NCI-H82 treated with DMSO at 0.1 percent for 48 hours (cell line): ENCODE results near the gene BTD.
"Not testable (repeated sequence)": the region's sequence is repeated elsewhere in the genome, so short reads cannot be mapped to it uniquely, and the experiment has no call there.

Experiments
- DNase-seq: peaks from one replicate; lab custom pipeline; 2025; ENCODE audit not compliant: unreplicated experiment; lab: John Stamatoyannopoulos, UW

The BTD gene

DNA sequence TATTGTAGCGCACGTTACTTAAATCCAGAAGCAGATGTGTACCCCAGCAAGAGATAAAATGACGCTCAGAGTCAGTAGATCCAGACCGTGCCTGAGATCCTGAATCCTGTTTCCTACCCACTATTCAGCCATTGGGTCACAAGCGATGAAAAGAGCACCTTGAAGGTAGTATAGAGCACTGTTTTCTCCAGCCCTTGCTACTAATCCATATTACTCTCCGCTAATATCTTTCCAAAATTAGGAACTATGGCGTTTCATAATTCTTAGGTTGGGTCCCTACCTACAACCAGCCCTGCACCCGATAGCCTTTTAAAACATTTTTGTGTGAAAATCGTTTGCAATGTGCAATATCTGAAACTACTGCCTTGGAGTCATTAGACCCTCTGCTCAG lies 596 bp downstream of the BTD start:
- DNase-seq: no peak

DNA sequence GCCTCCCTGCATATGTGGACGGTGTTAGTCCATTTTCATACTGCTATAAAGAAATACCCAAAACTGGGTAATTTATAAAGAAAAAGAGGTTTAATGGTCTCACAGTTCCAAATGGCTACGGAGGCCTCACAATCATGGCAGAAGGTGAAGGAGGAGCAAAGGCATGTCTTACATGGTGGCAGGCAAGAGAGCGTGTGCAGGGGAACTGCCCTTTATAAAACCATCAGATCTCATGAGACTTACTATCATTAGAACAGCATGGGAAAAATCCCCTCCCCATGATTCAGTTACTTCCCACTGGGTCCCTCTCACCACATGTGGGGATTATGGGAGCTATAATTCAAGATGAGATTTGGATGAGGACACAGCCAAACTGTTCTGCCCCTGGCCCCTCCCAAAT lies 1.3 kb downstream of the BTD start:
- DNase-seq: not testable (repeated sequence)

- DNase-seq: not testable (repeated sequence)
Observed at GRCh38 chr3:15604584-15604983, 3.0 kb downstream of the BTD start.

GRCh38 chr3:15606434-15606891 lies 4.9 kb downstream of the BTD start:
- DNase-seq: peak; percentile 34

DNA sequence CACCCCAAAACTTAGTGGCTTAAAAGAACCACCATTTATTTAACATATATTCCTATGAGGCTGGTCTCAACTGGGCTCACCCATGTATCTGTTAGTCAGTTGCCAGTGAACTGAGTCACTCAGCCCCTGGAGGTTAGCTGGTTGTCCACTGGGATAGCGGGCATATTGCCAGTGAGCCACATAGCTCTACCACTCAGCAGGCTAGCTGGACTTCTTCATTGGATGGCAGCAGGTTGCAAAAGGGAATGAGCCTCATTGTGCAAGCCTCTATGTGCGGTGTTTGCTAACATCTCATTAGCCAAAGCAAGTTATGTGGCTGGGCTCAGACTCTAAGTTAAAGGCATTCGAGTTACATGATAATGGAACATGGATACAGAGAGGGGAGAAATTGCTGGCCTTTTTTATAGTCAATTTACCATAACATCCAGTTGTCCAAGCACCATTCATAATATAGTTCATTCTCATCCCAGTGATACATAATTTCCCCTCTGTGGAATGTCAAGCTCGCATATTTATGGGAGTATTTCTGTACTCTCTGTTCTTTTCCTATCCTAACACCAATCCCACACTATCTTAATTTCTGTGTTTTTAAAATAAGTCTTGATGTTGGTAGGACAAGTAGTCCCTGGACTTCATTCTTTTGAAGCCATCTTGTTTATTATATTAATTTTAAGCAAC lies 8.7 kb downstream of the BTD start:
- DNase-seq: peak; percentile 1

- DNase-seq: no peak
Observed at GRCh38 chr3:15611018-15611417, 9.5 kb downstream of the BTD start.

DNA sequence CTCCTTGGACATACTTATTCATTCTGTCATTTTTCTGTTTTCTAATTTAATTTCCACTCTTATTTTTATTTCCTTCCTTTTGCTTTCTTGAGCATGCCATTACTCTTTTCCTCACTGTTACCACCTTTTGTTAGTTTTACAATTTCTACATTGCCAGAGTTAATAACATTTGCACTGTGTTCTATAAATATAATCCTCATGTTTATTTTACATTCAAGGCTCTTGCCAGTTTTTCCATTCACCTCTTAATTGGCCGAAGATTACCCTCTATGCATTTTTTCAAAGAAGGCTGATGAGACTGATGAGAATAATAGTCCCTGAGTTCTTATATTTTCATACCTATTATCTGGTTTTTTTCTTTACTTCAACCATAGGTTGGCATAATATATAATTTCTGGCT lies 10.5 kb downstream of the BTD start:
- DNase-seq: peak; percentile 0

- DNase-seq: no peak
Observed at GRCh38 chr3:15614958-15615357, 13.4 kb downstream of the BTD start.

DNA sequence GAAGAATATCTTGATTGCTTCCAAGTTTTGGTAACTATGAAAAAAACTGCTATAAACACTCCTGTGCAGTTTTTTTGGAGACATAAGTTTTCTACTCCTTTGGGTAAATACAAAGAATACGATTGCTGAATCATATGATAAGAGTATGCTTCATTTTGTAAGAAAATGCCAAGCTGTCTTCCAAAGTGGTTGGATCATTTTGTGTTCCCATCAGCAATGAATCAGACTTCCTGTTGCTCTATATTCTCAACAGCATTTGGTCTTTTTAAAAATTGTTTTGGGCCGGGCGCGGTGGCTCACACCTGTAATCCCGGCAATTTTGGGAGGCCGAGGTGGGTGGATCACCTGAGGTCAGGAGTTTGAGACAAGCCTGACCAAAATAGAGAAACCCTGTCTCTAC lies 14.5 kb downstream of the BTD start:
- DNase-seq: no peak

GRCh38 chr3:15619659-15620464 lies 18.3 kb downstream of the BTD start:
- not testable (repeated sequence) for DNase-seq

GRCh38 chr3:15623535-15624440 lies 22.2 kb downstream of the BTD start:
- DNase-seq: no peak

DNA sequence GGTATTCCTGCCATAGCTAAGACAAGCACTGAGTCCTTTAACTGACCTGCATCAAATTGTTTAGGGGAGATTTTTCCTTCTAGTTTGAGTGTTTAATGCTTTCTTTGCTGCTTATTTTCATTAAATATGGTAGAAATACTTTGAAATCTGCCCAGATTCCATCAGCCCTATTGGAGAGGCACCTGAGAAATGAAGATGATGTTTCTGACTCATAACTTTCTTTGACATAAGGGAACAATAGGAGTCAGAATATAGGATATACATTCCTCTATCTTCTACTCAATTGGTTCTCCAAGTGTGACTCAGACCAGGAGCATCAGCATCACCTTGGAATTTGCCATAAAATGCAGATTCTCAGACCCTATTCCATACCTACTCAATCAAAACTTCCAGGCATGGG lies 27.4 kb downstream of the BTD start:
- DNase-seq: no peak

DNA sequence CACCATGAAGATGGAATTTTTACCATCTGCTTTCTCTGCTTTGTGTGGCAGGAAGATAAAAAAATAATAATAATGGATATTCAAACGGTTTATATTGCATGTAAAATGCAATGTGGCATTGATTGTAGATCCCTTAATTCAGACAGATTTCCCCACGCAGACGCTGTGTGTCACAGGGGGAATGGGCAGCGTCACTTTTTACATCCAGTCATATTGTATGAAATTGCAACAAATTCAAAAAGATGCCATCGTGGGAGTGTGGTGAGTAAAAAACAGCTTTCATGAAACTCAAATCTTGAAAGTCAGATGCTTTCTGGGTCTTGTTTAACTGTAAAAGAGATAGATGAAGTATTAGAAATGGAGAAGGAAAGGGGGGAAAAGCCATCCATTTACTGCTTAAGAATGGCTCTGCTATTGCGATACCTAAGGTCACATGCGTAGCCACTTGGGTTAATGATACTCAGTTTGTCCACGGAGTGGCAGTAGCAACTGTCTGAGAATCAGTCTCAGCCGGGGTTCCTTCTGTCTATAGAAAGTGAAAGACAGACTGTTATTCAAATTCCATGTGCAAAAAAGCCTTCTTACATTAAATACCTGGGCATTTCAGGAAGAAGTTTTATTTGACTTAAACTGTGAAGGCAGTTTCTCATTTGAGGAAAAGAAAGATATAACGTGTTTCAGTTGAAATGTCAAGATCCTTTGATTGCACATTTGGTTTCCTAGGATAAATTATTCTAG lies 28.5 kb downstream of the BTD start:
- DNase-seq: peak; percentile 1

DNA sequence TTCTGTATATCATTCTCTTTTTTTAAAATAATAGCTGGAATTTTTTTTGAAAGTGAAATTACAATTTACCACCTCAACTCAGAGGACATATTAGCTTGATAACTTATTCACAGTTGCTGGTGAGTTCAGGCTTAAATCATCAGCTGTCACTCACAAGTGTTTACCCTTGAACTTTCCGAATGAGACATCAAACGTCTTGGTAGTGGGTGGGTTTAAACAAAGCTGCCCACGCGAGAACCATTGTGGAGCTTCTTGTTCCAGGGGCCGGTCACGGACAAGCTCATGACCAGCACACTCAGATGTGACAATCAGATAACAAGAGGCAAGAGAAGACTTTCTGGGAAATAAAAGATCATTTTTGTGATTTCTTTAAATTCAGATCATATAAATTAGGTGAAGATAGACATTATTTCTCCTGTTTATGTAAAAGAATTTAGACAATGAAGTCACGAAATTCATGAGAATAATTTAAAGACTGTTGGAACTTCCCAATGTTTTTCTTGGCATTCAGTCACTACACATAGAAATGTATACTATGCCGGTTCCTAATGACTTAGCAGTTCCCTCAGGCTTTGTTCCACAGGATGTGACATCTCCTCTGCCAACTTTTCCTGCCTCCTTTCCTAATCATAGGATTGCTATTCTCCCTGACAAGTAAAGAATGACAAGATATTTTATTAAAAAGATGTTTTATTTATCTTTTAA lies 29.3 kb downstream of the BTD start:
- DNase-seq: no peak

DNA sequence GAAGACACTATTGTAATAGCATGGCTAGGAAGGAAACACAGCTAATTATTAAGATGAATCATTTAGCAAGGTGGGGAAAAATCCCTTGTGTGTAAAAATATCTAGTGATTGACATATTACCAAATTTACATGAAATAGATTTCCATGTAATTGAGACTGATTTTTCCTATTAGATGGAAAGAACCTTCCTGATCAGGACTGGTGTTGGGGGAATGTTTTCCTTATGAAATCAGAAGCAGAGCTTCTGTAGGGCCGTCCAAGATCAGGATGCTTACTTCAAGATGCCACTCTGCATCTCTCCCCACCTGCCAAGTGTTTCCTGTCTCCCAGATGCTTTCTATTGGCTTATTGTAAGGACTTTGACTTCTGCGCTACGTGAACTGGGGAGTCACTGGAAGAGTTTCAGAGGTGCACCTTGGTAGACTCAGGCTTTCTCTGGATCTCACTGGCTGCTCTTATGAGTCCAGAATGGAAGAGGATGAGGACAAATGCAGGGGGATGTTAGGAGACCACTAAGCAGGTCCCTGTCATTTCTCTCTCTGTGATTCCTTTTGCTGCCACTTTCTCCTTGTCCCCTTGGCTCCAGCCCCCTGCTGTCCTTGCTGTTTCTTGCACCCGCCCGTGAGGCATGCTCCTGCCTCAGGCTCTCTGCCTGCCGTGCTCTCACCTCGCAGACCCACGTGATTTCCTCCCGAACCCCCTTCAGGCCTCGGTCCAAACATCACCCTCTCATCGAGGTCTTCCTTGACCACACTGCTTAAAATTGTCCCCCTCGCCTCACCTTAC lies 30.1 kb downstream of the BTD start:
- DNase-seq: no peak

DNA sequence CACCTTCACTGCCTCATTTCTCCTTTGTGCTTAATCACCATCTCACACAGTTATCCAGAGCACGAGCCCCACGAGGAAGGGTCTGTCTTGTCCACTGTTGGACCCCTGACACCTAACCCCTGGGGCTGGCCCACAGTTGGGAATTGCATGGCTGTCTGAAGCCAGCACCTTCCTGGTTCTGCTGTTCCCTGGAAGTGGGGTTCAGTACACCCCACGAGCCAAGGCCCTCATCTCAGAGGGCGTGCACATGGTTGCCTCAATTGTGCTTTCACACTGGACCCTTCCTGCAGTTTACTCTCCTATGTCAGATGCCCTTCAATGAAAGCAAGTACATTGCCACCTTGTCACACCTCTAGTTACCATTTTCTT lies 30.7 kb downstream of the BTD start:
- DNase-seq: no peak

GRCh38 chr3:15633159-15633558 lies 31.6 kb downstream of the BTD start:
- no peak for DNase-seq

DNA sequence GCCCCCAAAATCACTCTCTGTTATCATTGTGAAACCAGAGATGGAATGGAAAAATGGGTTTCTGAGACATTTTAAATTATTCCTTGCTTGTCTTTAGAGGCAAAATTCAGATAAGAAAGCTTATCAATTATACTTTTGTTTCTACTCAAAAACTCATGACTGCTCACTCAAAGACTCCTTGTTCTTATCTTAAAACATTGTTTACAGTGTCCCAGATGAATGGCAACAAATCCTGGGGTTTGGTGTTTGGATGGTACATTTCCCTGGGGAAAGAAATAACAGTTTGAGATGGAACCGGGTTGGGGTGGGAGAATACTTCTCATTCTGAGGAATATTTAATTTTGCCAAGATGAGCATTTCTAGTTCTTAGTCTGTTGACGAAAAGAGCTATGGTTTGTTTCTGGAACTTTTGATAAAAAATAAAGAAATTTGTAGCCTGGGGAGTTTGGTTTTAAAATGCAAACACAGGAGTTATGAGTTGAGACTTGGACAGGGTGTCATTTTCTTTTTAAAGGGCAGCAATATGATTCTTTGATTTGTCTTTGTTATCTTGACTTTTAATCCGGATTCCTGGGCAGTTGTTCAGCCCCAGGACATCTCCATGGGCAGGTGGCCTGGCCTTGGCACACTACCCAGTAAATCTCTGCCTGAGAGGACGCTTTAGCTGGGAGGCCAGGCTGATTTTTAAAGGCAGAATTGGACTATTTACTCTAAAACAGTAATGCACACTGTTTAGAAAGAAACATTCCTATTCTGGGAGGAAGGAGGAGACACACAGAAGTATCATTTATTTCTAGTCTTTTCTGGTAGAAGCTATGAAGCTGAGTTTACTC lies 32.4 kb downstream of the BTD start:
- no peak for DNase-seq

DNA sequence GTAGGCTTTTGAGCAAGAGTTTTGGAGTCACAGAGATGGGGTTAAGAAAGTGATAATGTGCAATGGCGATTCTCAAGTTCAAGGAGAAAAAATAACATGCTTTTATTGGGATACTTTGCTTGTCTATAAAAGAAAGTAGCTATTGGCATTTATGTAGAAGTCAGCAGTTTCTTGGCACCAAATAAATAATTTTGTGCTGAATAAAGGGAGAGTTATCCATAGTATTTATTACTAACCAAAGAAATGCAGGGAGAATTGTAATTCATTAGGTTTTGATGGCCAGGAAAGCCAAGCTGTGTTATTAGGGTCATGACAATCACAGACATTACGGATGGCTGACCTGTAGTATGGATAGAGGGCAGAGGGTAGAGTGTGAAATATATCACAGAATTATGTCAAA lies 33.1 kb downstream of the BTD start:
- no peak for DNase-seq
